ENCODE results near the gene SHPK. TPM values are rescaled to one million over a fixed set of nuclear protein-coding genes. Genes with fewer than 3 reads are reported as not detected.

Gene SHPK
- total RNA-seq, 1 donor from 2014 or later = 14.0 TPM

DNA sequence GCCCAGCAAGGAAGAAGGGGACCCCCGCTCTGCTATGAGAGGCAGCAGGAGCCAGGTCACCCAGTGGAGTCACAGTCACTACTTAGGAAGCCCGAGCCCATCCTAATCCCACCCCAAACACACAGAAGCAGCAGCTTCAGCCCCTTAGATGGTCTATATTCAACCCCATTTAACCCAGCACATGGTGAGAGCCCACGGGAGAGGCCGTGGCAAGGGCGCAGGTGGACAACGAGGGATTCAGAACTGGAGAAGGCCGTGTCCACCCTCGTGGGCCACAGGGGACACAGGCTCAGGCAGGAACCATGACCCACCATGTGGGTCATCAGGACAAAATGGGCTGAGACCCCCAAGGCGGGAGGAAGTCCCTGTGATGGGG, 76.8 kb downstream of the SHPK start:
- H3K4me3 ChIP-seq = no peak overlapping the region
- H3K27me3 ChIP-seq = no peaks in the 10 kb centered on the region
- intact Hi-C loops (cut with DNase I) = no loop called here
- no peak overlapping the region for H3K27ac ChIP-seq
- H3K4me1 ChIP-seq = peaks cover 25% of the 10 kb centered on the region
- DNase-seq (ENCODE audit: extremely low spot score in 2 of 2) = no peak
- no peaks in the 10 kb centered on the region for H3K9me3 ChIP-seq
- no peaks in the 10 kb centered on the region for H3K36me3 ChIP-seq
- TF ChIP-seq, protein P1, sequence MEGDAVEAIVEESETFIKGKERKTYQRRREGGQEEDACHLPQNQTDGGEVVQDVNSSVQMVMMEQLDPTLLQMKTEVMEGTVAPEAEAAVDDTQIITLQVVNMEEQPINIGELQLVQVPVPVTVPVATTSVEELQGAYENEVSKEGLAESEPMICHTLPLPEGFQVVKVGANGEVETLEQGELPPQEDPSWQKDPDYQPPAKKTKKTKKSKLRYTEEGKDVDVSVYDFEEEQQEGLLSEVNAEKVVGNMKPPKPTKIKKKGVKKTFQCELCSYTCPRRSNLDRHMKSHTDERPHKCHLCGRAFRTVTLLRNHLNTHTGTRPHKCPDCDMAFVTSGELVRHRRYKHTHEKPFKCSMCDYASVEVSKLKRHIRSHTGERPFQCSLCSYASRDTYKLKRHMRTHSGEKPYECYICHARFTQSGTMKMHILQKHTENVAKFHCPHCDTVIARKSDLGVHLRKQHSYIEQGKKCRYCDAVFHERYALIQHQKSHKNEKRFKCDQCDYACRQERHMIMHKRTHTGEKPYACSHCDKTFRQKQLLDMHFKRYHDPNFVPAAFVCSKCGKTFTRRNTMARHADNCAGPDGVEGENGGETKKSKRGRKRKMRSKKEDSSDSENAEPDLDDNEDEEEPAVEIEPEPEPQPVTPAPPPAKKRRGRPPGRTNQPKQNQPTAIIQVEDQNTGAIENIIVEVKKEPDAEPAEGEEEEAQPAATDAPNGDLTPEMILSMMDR (IDR thresholded peaks at IDR 0.05) = no peak
- no peak for TF ChIP-seq POLR2A (IDR thresholded peaks at IDR 0.05)
- no peak for TF ChIP-seq POLR2AphosphoS5 (IDR thresholded peaks at IDR 0.05; ENCODE audit: insufficient read depth in 1 of 2, low read depth in 1 of 2)

- intact Hi-C loops (cut with DNase I) = no loop called here
- DNase-seq (ENCODE audit: extremely low spot score in 2 of 2) = peak; percentile 83 to 95
- Histone ChIP-seq H3K27me3 (no peaks in the 10 kb centered on the region), H3K36me3 (no peaks in the 10 kb centered on the region), H3K9me3 (no peaks in the 10 kb centered on the region), H3K4me1 (peaks cover 25% of the 10 kb centered on the region), H3K27ac (peak overlapping the region; percentile 52), H3K4me3 (no peak overlapping the region)
- TF ChIP-seq, protein P1 (IDR thresholded peaks at IDR 0.05) = no peak
- peak in 1 of 2 donors; percentile 46 for TF ChIP-seq POLR2AphosphoS5 (IDR thresholded peaks at IDR 0.05; ENCODE audit: insufficient read depth in 1 of 2, low read depth in 1 of 2)
Observed at GRCh38 chr17:3558603-3559269, 77.3 kb downstream of the SHPK start.

Other genes with a start within 250 kb of the SHPK start
- gene OR3A2, start 249.9 kb downstream of the SHPK start, total RNA-seq = not detected
- not detected for gene OR1E1, start 237.8 kb downstream of the SHPK start, total RNA-seq
- not detected for gene OR3A3, start 224.9 kb downstream of the SHPK start, total RNA-seq
- gene OR1E2, start 202.4 kb downstream of the SHPK start, total RNA-seq = not detected
- not detected for gene SPATA22, start 164.4 kb downstream of the SHPK start, total RNA-seq
- gene ASPA, start 160.3 kb downstream of the SHPK start, total RNA-seq = 2.2 TPM
- gene TRPV3, start 78.4 kb downstream of the SHPK start, total RNA-seq = 3.2 TPM
- 7.6 TPM for gene TRPV1, start 26.8 kb downstream of the SHPK start, total RNA-seq
- gene CTNS, start 510 bp upstream of the SHPK start, total RNA-seq = 35.6 TPM
- 78.1 TPM for gene TAX1BP3, start 32.3 kb upstream of the SHPK start, total RNA-seq
- gene EMC6, start 32.6 kb upstream of the SHPK start, total RNA-seq = 18.9 TPM
- gene P2RX5, start 59.9 kb upstream of the SHPK start, total RNA-seq = 1.7 TPM
- 0.74 TPM for gene HASPIN, start 87.7 kb upstream of the SHPK start, total RNA-seq
- 30.9 TPM for gene ITGAE, start 164.9 kb upstream of the SHPK start, total RNA-seq
- gene NCBP3, start 210.0 kb upstream of the SHPK start, total RNA-seq = 20.6 TPM